K562 (cell line): ENCODE results near the gene ELF2. TPM values are rescaled to one million over a fixed set of nuclear protein-coding genes. Genes with fewer than 3 reads are reported as not detected.

ENCODE experiments used
- ATAC-seq: fragments of 200-7000 bp; cut with Tn5 transposase; 3 replicates; pipeline ENCODE4 v1.9.1; 2020; ENCODE audit warnings: moderate library complexity
- BruUV-seq: library from RNA; stranded (reverse); fragments of 400-500 nt; replicated peaks from 2 replicates; lab custom pipeline; 2021; lab: Mats Ljungman, UMichigan
- CTCF ChIA-PET: fragments of 300-600 bp; formaldehyde crosslinking; extraction: SDS; loops from one replicate; lab custom pipeline; 2021; ENCODE audit warnings: low intra/inter-chr PET ratio; lab: Yijun Ruan, JAX
- POLR2A ChIA-PET: fragments of 300-600, 350-650 bp; sonication (Branson Sonifier 250); formaldehyde crosslinking; extraction: SDS; loops from one replicate; lab custom pipeline; 2021; ENCODE audit warnings: antibody characterized with exemption, inconsistent platforms; lab: Yijun Ruan, JAX
- DNase-seq, 4 experiments: peaks; one replicate each; pipeline versions ENCODE4 v3.0.0 to v3.0.0-alpha.2; 2011 to 2018; ENCODE audit warnings: low spot score in 3 of 4, mixed read lengths in 3 of 4; ENCODE audit errors: extremely low read depth in 1 of 4
- FAIRE-seq: peaks from 2 replicates; lab custom pipeline; 2011; peaks lifted over from hg19 to GRCh38; lab: Jason Lieb, UNC
- H2AFZ ChIP-seq: 2 replicates; pipeline ENCODE4 v1.6.0; 2011; ENCODE audit warnings: low read depth, low read length, control low read depth, inconsistent platforms
- H3K27ac ChIP-seq: fragments of 200-600 bp; 3 replicates; pipeline ENCODE4 v1.8.0; 2011; ENCODE audit warnings: low read depth, mild to moderate bottlenecking, control low read depth, inconsistent platforms, low read length, moderate library complexity, mixed read lengths; ENCODE audit errors: extremely low read depth
- H3K27me3 ChIP-seq, 2 experiments: fragments of 300-600 bp in 1 of 2; 2 replicates in 1 of 2; 3 replicates in 1 of 2; pipeline versions ENCODE4 v1.6.0 to v1.8.0; 2011; ENCODE audit warnings: inconsistent platforms in 2 of 2, low read length in 2 of 2, mild to moderate bottlenecking in 1 of 2, mixed read lengths in 1 of 2, moderate library complexity in 1 of 2; ENCODE audit not compliant: control insufficient read depth in 2 of 2, insufficient read depth in 2 of 2
- H3K36me3 ChIP-seq: fragments of 300-600 bp; 3 replicates; pipeline ENCODE4 v1.8.0; 2011; ENCODE audit warnings: mild to moderate bottlenecking, low read length, inconsistent platforms; ENCODE audit not compliant: control insufficient read depth, insufficient read depth
- H3K4me1 ChIP-seq, 2 experiments: fragments of 200-600 bp in 1 of 2; replicated peaks in 1 of 2; 2 replicates in 1 of 2; 3 replicates in 1 of 2; pipeline versions ENCODE4 v1.5.1 to v1.8.0; 2011; ENCODE audit warnings: inconsistent platforms in 2 of 2, low read length in 2 of 2, mild to moderate bottlenecking in 1 of 2, mixed read lengths in 1 of 2, moderate library complexity in 1 of 2; ENCODE audit not compliant: control insufficient read depth in 2 of 2, insufficient read depth in 2 of 2
- H3K4me2 ChIP-seq: 2 replicates; pipeline ENCODE4 v1.6.1; 2011; ENCODE audit warnings: low read length, control low read depth, inconsistent platforms, mixed read lengths; ENCODE audit not compliant: insufficient read depth
- H3K4me3 ChIP-seq: fragments of 200-600 bp; sonication (generic), shearing (Covaris generic); 2 replicates; pipeline ENCODE4 v1.5.1; 2016; ENCODE audit warnings: control low read depth, inconsistent platforms
- H3K79me2 ChIP-seq: fragments of 200-600 bp; 3 replicates; pipeline ENCODE4 v1.8.0; 2011; ENCODE audit warnings: low read length, inconsistent platforms; ENCODE audit not compliant: control insufficient read depth, insufficient read depth
- H3K9ac ChIP-seq, 2 experiments: 2 replicates each; pipeline versions ENCODE4 v1.6.0 to v1.6.1; 2011; ENCODE audit warnings: low read depth in 2 of 2, low read length in 2 of 2, control low read depth in 1 of 2, inconsistent platforms in 1 of 2, mild to moderate bottlenecking in 1 of 2, mixed read lengths in 1 of 2; ENCODE audit not compliant: insufficient read depth in 1 of 2
- H3K9me1 ChIP-seq: one replicate; pipeline ENCODE4 v1.6.0; 2011; ENCODE audit warnings: inconsistent platforms, mild to moderate bottlenecking, low read length, moderate library complexity; ENCODE audit not compliant: control insufficient read depth, insufficient read depth
- H3K9me3 ChIP-seq: replicated peaks from 2 replicates; pipeline ENCODE4 v1.5.1; 2011; ENCODE audit warnings: low read depth, low read length, inconsistent platforms; ENCODE audit not compliant: control insufficient read depth, insufficient read depth
- H4K20me1 ChIP-seq: replicated peaks from 2 replicates; pipeline ENCODE4 v1.6.1; 2011; ENCODE audit warnings: low read length, inconsistent platforms, mixed read lengths; ENCODE audit not compliant: control insufficient read depth, insufficient read depth
- ARNT ChIP-seq, 2 experiments: fragments of 450-650 bp; IDR thresholded peaks; 2 replicates each; pipeline ENCODE4 v1.6.1; 2016; ENCODE audit warnings: mild to moderate bottlenecking in 1 of 2
- CTCFL ChIP-seq: IDR thresholded peaks from 2 replicates; pipeline ENCODE4 v1.6.1; 2011; ENCODE audit warnings: borderline replicate concordance, low read depth, mild to moderate bottlenecking, moderate library complexity, low read length; ENCODE audit not compliant: insufficient read depth, poor library complexity, severe bottlenecking
- EP400 ChIP-seq: fragments of 450-650 bp; IDR thresholded peaks from 2 replicates; pipeline ENCODE4 v1.6.1; 2017; ENCODE audit warnings: antibody characterized with exemption, mild to moderate bottlenecking, moderate library complexity
- HLTF ChIP-seq: fragments of 450-650 bp; IDR thresholded peaks from 2 replicates; pipeline ENCODE4 v1.6.1; 2016
- RBM25 ChIP-seq: fragments of 200-400 bp; formaldehyde crosslinking; IDR thresholded peaks from 2 replicates; pipeline ENCODE4 v1.6.1; 2018; ENCODE audit warnings: low read length, low read depth, moderate library complexity; ENCODE audit not compliant: severe bottlenecking
- RERE ChIP-seq: sonication (generic); formaldehyde crosslinking; IDR thresholded peaks from 2 replicates; pipeline ENCODE4 v1.8.0; 2023; ENCODE audit warnings: missing genetic modification reagents, mild to moderate bottlenecking, borderline replicate concordance
- XRCC4 ChIP-seq: IDR thresholded peaks from one replicate; pipeline ENCODE4 v1.6.1; 2011; ENCODE audit not compliant: insufficient read depth, insufficient read length; ENCODE audit errors: extremely low read depth
- ZNF121 ChIP-seq: sonication (generic); formaldehyde crosslinking; conservative IDR thresholded peaks from 2 replicates; pipeline ENCODE4 v1.8.0; 2022; ENCODE audit warnings: missing genetic modification reagents
- WGBS: fragments of 100-300 bp; shearing (Covaris generic); methylation state at CpG from one replicate; pipeline ENCODE4 v1.1.6; 2016; ENCODE audit warnings: low coverage, mixed read lengths; ENCODE audit not compliant: insufficient coverage; ENCODE audit errors: missing lambda C conversion rate; 5-methylcytosine and 5-hydroxymethylcytosine counted together
- in situ Hi-C: fragments of 300-500 bp; cut with MboI; formaldehyde crosslinking; loops from 4 replicates; pipeline ENCODE4 v1.15.0; 2018; ENCODE audit warnings: inconsistent platforms, mixed read lengths
- intact Hi-C: fragments of 100-400 bp; cut with micrococcal nuclease; formaldehyde crosslinking; loops from 2 replicates; pipeline ENCODE4 v1.14.2; 2022
- polyA plus RNA-seq, 8 experiments: library from polyadenylated mRNA; depleted of rRNA in 4 of 8; stranded (reverse) in 5 of 8; unstranded in 3 of 8; fragments of >200 nt; fragmentation: Nextera tagmentation in 2 of 8; fragmentation: Illumina TruSeq in 1 of 8; extraction: Ambion mirVana in 2 of 8; extraction: Trizol in 1 of 8; gene quantifications; 2 replicates each; pipeline versions ENCODE4 v1.2.1 to v1.2.3, GENCODE V29; 2011 to 2014; ENCODE audit warnings: inconsistent platforms in 1 of 8, missing spikeins in 1 of 8
- total RNA-seq, 7 experiments: library from RNA; depleted of rRNA in 6 of 7; stranded (reverse); fragments of >200 nt in 6 of 7; fragmentation: Illumina TruSeq in 2 of 7; extraction: Trizol in 2 of 7; gene quantifications; 2 replicates each; pipeline versions ENCODE4 v1.2.1 to v1.2.3, GENCODE V29; 2011 to 2021; ENCODE audit warnings: low replicate concordance in 1 of 7

Gene ELF2
- total and polyA plus RNA-seq, 9 of the 15 experiments (the other 6 are each of a cell fraction or from before 2014, with no cell fraction given), result 9.4 to 58.7 (median 41.6) TPM

GRCh38 chr4:139123910-139124309 is 53.1 kb downstream of the ELF2 start:
- H3K9me3 ChIP-seq, result no peaks in the 10 kb centered on the region
- no peak overlapping the region for H3K4me3 ChIP-seq
- ATAC-seq (no peak), FAIRE-seq (no peak), DNase-seq (no peak)
- peaks cover 21% of the 10 kb centered on the region; the same call in 2 of the 3 replicates for H3K36me3 ChIP-seq
- no peak overlapping the region for H3K9ac ChIP-seq
- H3K4me2 ChIP-seq, result no peak overlapping the region
- intact Hi-C loops, result no loop called here
- in situ Hi-C loops, result no loop called here
- no peaks in the 10 kb centered on the region for H3K4me1 ChIP-seq
- H3K79me2 ChIP-seq, result no peaks in the 10 kb centered on the region; the same call in 2 of the 3 replicates
- TF ChIP-seq ARNT (IDR thresholded peaks at IDR 0.05) (no peak), RBM25 (peak; percentile 37), HLTF (no peak), ZNF121 (CRISPR knock-in tag) (peak; percentile 61), RERE (CRISPR knock-in tag) (no peak), EP400 (no peak), CTCFL (no peak), XRCC4 (no peak)
- BruUV-seq, result no TSS peak
- no peaks in the 10 kb centered on the region for H3K9me1 ChIP-seq
- POLR2A ChIA-PET, result interaction anchor here (0.6 to 1.3 kb wide), 2 partner anchors 13 to 36 kb away, joined by 3 to 6 read pairs; no protein-coding TSS in a partner anchor
- WGBS, result 85% methylated on average over 2 of the region's 2 CpGs
- no peaks in the 10 kb centered on the region for H4K20me1 ChIP-seq
- no peak overlapping the region for H2AFZ ChIP-seq
- no peaks in the 10 kb centered on the region for H3K27me3 ChIP-seq
- CTCF ChIA-PET, result no interaction called here
- H3K27ac ChIP-seq, result no peak overlapping the region
